NCI-H1417 treated with DMSO at 0.1 percent for 48 hours (cell line): ENCODE data around the gene L3MBTL4.

ENCODE experiments used
- DNase-seq: peaks from one replicate; lab custom pipeline; 2025; lab: John Stamatoyannopoulos, UW

L3MBTL4 gene

GRCh38 chr18:6363216-6363615 lies 51.5 kb downstream of the L3MBTL4 start:
- no peak for DNase-seq

DNA sequence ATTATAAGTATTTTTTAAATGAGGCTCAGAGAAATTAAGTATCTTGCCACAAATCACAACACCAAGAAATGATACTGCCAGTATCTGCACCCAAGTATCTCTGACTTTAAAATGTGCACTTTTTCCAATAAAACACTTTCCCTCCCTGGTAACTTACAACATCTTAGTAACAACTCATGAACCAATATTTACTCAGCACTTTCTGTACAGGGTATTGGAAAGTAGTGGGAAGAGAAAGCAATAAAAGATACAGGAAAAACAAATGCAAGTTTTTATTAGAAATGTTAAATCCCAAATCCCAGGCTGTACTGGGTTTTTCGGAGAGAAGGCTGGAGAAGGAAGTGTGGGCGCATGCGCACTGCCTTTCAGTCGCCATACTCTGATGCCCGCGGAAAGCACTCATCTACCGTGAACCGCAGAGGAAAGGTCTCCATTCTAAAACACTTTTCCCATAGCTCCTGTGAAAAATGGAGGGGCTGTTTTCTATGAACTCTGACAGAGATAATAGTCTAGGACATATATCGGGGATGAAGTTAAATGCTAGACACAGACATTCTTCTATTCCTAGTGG lies 52.1 kb downstream of the L3MBTL4 start:
- DNase-seq: no peak

- no peak for DNase-seq
These were observed 57.0 kb downstream of the L3MBTL4 start for GRCh38 chr18:6357668-6358067.

GRCh38 chr18:6355789-6356589 lies 58.7 kb downstream of the L3MBTL4 start:
- no peak for DNase-seq

DNA sequence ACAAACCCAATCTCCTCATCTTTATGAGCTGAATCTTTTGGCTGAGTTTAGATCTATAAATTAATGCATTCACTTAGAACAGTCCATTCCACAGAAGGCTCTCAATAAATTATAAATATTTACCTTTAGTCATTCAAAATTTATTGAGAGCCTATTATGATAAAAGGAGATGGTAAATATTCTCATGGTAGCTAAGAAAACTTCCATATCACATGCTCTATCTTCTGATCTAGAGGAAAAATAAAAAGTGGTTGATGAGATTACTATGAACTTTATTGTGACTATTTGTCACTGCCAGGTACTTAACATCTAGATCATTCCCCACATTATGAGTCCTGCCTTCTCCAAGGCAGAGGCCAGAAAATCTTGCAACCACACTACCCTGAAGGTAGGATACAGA lies 62.4 kb downstream of the L3MBTL4 start:
- DNase-seq: no peak

GRCh38 chr18:6342990-6343389 lies 71.7 kb downstream of the L3MBTL4 start:
- no peak for DNase-seq

- no peak for DNase-seq
These were observed 73.0 kb downstream of the L3MBTL4 start for GRCh38 chr18:6341709-6342108.

GRCh38 chr18:6341303-6341702 lies 73.4 kb downstream of the L3MBTL4 start:
- no peak for DNase-seq

DNA sequence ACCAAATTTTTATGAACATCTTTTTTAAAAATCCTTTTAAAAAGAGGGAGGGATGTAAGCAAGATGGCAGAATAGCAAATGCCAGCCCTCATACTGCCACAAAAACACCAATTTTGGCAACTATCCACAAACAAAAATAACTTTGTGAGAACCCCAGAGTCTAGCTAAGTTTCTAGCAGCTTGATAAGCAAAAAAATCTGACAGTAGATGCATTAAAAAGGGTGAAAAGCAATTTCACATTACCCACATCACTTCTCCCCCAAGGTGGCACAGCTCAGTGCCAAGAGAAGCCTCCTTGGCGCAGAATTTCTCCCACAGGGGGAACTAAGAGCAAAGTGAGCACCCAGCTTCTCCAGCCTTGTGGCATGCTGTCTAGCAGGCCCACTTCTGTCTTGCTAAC lies 74.6 kb downstream of the L3MBTL4 start:
- DNase-seq: no peak

DNA sequence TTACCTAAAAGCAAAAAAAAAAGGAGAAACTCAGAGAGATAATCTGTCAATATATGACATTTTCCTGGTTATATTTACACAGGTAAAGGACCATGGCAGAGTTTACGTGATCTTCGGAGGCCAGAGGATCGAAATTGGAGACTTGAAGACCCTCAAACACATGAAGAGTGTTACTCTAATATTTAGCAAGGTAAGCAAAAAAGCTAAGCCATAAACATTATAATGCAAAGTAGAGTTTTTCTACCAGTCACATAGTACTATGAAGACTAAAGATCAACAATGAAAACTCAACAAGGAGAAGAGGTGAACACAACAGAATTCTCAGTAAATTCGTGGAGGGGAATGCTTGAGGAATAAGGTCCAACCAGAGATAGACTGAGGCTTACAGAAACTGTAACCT lies 78.5 kb downstream of the L3MBTL4 start:
- no peak for DNase-seq

- DNase-seq: no peak
These were observed 80.7 kb downstream of the L3MBTL4 start for GRCh38 chr18:6333981-6334380.

GRCh38 chr18:6331872-6332271 lies 82.8 kb downstream of the L3MBTL4 start:
- no peak for DNase-seq

- no peak for DNase-seq
These were observed 83.9 kb downstream of the L3MBTL4 start for GRCh38 chr18:6330786-6331185.

DNA sequence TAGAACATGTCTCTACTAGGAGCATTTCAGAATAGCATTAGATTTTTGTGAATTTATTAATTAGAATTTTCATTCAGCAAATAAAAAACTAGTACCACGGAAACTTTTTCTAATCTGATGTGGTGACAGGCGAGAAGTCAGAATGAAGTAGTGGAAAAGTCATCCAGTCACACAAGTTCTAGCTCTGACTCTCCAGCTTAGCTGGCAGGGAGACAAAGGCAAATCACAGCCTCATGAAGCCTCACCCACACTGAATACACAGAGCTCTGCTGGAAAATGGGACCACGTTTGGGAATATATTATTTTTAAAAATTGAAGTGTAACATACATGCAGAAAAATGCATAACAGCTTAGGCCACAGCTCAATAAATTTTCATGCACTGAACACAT lies 86.1 kb downstream of the L3MBTL4 start:
- DNase-seq: no peak

DNA sequence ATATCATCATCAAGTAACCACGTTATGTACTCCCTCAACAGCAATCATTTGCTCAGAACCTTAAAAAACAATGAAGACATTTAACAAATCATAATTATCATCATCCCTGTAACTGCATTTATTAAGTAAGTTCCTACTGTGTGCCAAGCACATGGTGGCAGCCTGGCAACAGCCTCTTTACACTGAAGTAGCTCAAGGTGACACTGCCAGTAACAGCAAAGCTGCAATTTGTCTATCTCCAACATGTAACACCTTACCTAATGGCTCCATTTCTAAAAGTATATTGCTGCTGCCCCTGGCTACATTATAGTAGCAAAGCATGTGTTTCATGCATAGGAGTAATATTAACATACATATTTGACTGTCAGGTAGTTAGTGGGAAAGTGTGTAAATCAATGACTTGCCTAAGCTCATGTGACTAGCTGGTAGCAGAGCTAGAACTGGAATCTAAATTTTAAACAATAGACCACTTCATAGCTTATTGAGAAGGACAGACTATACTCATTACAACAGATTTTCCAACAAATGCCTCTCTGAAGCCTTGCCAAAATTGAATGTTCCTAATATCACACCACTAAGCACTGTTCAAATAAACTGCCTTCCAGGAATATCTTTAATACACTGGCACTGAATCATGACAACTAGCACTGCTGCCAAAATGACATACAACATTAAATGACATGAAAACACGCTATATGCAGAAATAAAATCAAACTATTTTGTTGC lies 86.7 kb downstream of the L3MBTL4 start:
- no peak for DNase-seq

GRCh38 chr18:6327485-6327884 lies 87.2 kb downstream of the L3MBTL4 start:
- DNase-seq: no peak

GRCh38 chr18:6326566-6326965 lies 88.1 kb downstream of the L3MBTL4 start:
- DNase-seq: no peak

DNA sequence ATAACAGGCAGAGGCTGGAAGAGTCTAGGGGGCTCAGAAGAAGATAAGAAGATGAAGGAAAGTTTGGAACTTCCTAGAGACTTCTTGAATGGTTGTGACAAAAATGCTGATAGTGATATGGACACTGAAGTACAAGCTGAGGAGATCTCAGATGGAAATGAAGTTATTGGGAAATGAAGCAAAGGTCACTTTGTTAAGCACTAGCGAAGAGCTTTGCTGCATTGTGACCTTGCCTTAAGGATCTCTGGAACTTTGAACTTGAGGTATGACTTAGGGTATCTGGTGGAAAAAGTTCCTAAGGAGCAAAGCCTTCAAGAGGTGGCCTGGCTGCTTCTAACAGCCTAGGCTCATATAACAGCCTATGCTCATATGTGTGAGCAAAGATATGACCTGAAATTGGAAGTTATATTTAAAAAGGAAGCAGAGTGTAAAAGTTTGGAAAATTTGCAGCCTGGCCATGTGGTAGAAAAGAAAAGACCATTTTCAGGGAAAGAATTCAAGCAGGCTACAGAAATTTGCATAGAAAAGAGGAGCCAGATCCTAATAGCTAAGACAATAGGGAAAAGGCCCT lies 91.3 kb downstream of the L3MBTL4 start:
- no peak for DNase-seq

DNA sequence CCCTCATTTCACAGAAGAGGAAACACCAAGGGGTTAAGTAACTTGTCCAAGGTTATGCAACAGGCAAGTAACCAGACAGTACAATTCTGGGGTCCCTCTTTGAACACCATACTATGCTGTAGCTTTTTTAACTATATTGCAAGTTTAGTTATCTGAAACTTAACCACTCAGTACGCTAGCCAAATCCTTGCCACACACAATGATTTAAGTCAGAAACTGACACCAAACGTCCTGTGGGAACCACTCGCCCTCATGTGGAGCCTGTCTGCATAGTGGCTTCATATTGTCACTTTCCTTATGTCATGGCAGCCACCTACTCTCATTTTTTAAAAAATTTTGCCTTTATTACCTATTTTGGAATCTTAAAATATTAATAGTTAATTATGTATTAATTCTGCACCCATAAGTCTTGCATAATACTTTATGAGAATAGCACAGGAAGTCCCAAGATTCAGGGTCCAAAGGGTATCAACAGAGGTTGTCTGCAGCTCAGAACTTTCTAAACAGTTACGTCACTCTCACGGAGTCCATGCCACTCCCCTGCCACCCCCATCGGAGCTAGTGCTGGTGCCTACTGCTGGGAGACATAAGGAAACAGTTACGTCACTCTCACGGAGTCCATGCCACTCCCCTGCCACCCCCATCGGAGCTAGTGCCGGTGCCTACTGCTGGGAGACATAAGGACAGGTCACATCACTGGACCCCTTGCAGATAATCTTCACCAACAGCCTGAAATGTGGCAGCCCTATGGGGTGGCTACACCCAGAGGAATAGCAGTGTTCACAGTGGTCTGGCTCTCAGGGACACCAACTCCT lies 99.0 kb downstream of the L3MBTL4 start:
- no peak for DNase-seq

GRCh38 chr18:6313415-6313814 lies 101.3 kb downstream of the L3MBTL4 start:
- no peak for DNase-seq

GRCh38 chr18:6311456-6312215 lies 103.1 kb downstream of the L3MBTL4 start:
- DNase-seq: no peak
